ENCODE measurements around the gene HERC3. TPM values are rescaled to one million over a fixed set of nuclear protein-coding genes. Genes with fewer than 3 reads are reported as not detected.

HERC3 gene
- total and polyA plus RNA-seq, 2 experiments from 2014 or later, result 2.2 to 2.4 TPM

- no peak for TF ChIP-seq ZNF462 (CRISPR knock-in tag; IDR thresholded peaks at IDR 0.05)
Observed at GRCh38 chr4:88696630-88697029, 104.3 kb downstream of the HERC3 start (continued).

GRCh38 chr4:88697141-88697540 lies 104.9 kb downstream of the HERC3 start:
- H3K4me3 ChIP-seq, result peak overlapping the region; percentile 59
- no peak for DNase-seq (ENCODE audit: low spot score)
- H3K4me2 ChIP-seq, result peak overlapping the region; percentile 81
- H4K20me1 ChIP-seq (replicated peaks; ENCODE audit: insufficient read depth), result no peaks in the 10 kb centered on the region
- no peaks in the 10 kb centered on the region for H3K4me1 ChIP-seq (ENCODE audit: insufficient read depth)
- H3F3A ChIP-seq (replicated peaks; ENCODE audit: low read depth), result no peaks in the 10 kb centered on the region
- Mint-ChIP-seq H3K27me3 (ENCODE audit: insufficient read depth, low read depth, poor library complexity) (peaks cover 6% of the 10 kb centered on the region), H3K9me3 (no peaks in the 10 kb centered on the region), H3K36me3 (ENCODE audit: low read depth) (no peaks in the 10 kb centered on the region), H3K27ac (no peak overlapping the region), H3K4me1 (peaks cover 2% of the 10 kb centered on the region; the same call in 2 of the 3 replicates), H3K4me3 (peak overlapping the region; percentile 78)
- H3K9me2 ChIP-seq (ENCODE audit: insufficient read depth), result no peaks in the 10 kb centered on the region
- peaks cover 5% of the 10 kb centered on the region; the same call in 1 of the 2 replicates for H3K27me3 ChIP-seq (ENCODE audit: insufficient read depth)
- peak overlapping the region; percentile 87 for H2AFZ ChIP-seq
- no peaks in the 10 kb centered on the region for H3K79me2 ChIP-seq (replicated peaks; ENCODE audit: insufficient read depth)
- H3K36me3 ChIP-seq (ENCODE audit: insufficient read depth), result no peaks in the 10 kb centered on the region
- ATAC-seq, result peak; percentile 18; the same call in 2 of the 3 replicates
- H3K27ac ChIP-seq (ENCODE audit: low read depth), result no peak overlapping the region
- TF ChIP-seq JUNB (IDR thresholded peaks at IDR 0.05; ENCODE audit: unreplicated experiment) (no peak), ZNF331 (CRISPR knock-in tag; IDR thresholded peaks at IDR 0.05; ENCODE audit: low read depth) (no peak), STAT1 (IDR thresholded peaks at IDR 0.05; ENCODE audit: unreplicated experiment) (no peak), EZH2 (IDR thresholded peaks at IDR 0.05; ENCODE audit: low read depth, unreplicated experiment) (no peak), ZNF114 (CRISPR knock-in tag; IDR thresholded peaks at IDR 0.05) (no peak), CTCF (conservative IDR thresholded peaks at IDR 0.05; ENCODE audit: low read depth in 2 of 2) (no peak), REST (IDR thresholded peaks at IDR 0.05; ENCODE audit: unreplicated experiment) (no peak), POLR2AphosphoS5 (IDR thresholded peaks at IDR 0.05; ENCODE audit: low read depth) (no peak)
